NCI-H2227 (cell line): ENCODE results near the gene VEZF1.
A peak's percentile ranks its signal among the peaks of the same experiment; 100 is the strongest.

ENCODE experiments used
- DNase-seq: peaks from one replicate; lab custom pipeline; 2025; ENCODE audit not compliant: unreplicated experiment; lab: John Stamatoyannopoulos, UW

VEZF1 gene

GRCh38 chr17:57954397-57955182 is 33.5 kb downstream of the VEZF1 start:
- peak; percentile 61 for DNase-seq

- DNase-seq: no peak
Observed at GRCh38 chr17:57953705-57954396, 34.2 kb downstream of the VEZF1 start.

- DNase-seq: no peak
Observed at GRCh38 chr17:57953219-57953618, 34.8 kb downstream of the VEZF1 start.

DNA sequence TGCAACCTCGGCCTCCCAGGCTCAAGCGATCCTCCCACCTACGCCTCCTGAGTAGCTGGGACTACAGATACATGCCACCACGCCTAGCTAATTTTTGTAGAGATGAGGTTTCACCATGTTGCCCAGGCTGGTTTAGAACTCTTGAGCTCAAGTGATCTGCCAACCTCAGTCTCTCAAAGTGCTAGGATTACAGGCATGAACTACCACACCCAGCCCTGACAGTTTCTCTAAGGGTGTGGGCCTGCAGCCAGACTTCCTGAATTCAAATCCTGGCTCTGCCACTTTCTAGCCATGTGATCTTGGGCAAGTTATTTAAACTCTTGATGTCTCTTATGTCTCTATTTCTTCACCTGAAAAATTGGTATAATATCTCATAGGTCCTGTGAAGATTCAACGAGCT is 38.4 kb downstream of the VEZF1 start:
- no peak for DNase-seq

- no peak for DNase-seq
Observed at GRCh38 chr17:57948555-57949420, 39.3 kb downstream of the VEZF1 start.

- DNase-seq: no peak
Observed at GRCh38 chr17:57948169-57948554, 39.9 kb downstream of the VEZF1 start.

GRCh38 chr17:57947369-57947768 is 40.7 kb downstream of the VEZF1 start:
- no peak for DNase-seq

DNA sequence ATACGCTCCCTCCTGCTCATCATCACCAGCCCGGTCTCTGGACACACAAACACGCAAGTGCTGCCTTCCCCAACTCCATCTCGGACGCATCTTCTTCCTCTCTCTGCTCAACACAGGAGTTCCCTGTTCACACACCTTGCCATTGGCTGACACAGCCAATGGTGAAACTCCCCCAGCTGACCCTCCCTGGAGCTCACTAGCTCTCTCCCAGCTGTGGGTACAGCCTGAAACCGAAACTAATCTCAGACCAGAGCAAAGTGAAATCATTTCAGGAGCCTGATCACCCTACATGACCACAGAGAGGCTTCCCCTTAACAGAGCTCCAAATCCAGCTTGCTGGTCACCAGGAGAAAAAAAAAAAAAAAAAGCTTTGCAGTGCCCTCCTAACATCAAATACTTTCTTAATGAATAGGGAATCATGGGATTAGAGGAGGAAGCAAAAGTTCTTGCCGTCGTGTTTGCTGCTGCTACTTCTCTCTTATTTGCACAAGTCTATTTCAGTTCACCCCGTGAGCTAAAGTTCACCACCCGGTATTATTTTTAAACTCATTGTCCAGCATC is 41.2 kb downstream of the VEZF1 start:
- peak; percentile 23 for DNase-seq

DNA sequence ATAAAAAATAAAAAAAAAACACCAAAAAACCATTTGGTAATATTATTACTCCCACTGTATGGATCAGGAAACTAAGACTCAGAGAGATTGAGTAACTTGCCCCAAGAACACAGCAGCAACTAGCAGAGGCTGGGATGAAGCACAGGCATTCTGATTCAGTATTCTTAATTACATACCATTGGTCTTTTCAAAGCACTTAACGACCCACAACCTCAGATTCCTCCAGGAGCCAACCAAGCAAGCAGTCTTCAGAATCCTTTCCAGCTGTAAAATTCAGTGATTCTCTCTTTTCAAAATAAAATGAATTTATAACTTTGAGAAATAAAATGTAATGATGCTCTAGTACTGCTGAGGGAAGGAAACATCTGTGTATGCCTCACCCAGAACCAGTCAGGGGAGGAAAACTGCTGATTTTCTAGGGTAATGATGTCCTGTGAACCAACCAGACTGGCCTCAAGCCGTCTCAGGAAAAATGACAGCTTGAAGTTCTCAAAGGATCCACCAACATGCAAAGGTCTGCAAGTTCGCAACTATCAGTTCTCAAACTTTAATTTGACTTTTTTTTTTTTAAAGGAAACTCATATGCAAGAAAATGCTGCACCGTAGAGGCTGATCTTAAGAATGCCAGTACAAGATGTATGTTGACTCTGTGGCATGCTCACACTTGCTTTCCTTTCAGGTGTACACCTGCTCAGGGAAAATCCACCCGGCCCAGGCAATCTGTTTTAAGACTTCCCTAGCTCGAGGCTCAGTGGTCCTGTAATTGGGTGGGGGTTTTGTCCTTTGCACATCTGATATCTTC is 41.9 kb downstream of the VEZF1 start:
- DNase-seq: no peak

DNA sequence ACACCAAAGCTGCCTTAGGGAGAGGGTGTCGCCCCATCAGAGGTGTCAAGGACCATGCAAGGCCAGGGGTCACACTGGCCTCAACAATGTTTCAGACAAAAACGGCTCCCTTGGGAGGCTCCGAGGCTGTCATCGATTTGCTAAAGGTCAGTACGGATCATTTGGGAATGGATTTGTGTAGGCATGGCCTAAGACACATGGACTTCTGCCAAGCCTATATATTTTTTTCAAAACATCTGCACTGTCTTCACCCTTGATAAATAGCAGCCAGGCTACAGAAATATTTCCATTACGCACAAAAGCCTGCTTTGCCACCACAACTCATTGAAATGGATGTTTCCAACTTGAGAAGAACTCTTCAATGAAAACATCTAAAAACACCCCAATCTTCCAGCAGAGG is 43.1 kb downstream of the VEZF1 start:
- no peak for DNase-seq

GRCh38 chr17:57943645-57944044 is 44.4 kb downstream of the VEZF1 start:
- DNase-seq: no peak

DNA sequence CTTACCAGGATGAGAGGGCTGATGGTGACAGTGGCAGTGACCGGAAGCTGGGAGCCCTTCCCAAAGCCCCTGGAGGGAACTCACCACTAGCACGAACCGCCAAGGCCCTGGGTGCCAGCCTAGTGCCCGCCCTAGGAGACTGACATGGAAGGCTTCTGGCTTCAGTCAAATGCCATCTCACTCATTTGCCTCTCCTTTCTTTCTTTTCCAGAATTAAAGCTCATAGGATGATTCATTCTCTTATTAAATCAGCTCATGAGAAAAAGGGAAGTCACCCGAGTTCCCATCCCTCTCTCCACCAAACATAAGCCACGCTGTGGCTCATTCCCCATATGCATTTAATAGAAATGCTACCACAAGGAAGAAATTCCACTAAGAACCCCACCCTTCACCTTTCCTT is 44.9 kb downstream of the VEZF1 start:
- DNase-seq: no peak

DNA sequence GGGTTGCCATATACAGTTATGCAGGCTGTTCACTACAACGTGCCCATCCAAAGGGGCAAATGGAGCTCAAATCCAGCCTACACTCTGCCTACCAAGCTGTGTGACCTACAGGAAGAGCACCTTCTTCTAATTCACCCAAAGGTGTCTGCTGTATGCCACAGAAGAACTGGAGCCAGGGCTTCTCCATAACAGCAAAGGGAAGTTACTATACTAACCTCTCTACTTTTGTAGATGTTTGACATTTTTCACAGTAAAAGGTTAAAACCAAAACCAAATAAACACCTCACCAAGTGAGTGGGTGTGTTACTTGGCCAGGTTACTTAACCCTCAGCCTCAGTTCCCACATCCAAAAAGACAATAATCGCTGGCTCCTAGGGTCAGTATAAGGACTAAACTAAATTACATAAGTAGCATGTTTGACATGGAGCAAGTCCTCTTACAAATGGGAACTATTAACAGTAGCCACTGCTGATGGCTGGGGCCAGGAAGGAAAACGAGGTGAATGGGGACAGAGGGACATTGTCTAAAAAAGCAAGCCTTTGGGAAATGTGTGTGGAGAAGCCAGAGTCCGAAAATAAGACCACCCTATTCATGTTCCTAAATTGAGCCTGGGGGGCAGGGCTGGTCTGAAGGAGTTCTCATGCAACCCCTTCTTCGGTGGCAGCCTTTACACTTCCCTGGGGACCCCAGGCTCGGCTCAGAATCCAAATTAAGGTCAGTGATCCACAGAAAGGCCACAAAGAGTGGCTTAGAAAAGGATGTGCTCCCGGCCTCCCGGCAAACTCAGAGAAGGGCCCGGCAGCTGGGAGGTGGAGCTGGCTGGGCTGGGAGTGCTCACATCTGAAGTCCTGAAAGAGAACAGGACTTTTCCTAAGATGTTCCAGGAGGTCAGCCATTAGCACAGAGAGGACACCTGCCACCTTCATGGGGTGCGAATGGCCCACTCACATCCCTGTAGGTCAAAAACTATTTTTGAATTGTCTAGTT is 46.4 kb downstream of the VEZF1 start:
- no peak for DNase-seq

GRCh38 chr17:57940653-57941329 is 47.3 kb downstream of the VEZF1 start:
- no peak for DNase-seq

GRCh38 chr17:57940231-57940630 is 47.8 kb downstream of the VEZF1 start:
- peak; percentile 45 for DNase-seq

GRCh38 chr17:57939797-57940196 is 48.3 kb downstream of the VEZF1 start:
- peak; percentile 31 for DNase-seq

DNA sequence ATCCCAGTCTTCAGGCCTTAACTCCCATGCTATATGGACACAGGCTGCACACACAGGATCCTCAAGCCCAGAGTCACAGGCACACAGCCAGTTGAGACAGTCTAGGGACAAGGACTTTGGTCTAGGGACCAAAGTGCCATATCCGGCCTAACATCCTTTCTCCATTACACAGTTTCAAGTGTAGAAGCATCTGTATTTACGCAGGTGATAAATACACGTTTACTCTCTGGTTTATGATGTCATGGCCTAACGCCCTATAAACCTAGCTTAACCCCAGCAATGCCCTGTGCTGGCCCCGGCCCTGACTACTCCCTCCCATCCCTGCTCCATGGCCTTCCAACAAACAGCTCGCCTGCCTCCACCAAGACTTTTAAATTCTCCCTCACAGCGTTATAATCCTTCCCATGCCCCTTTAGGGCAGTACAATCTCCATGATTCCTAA is 50.0 kb downstream of the VEZF1 start:
- DNase-seq: no peak

DNA sequence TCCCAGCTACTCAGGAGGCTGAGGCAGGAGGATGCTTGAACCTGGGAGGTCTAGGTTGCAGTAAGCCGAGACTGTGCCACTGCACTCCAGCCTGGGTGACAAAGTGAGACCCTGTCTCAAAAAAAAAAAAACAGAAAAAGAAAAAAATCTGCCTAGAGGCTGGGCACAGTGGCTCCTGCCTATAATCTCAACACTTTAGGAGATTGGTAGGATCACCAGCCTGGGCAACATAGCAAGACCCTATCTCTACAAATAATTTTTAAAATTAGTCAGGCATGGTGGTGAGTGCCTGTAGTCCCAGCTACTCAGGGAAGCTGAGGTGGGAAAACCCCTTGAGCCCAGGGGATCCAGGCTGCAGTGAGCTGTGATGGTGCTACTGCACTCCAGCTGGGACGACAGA is 50.6 kb downstream of the VEZF1 start:
- no peak for DNase-seq
